Fibroblast of mammary gland (primary cell): ENCODE data around the gene NUDT1.

Experiments
- DNase-seq: peaks from one replicate; pipeline ENCODE4 v3.0.0-alpha.2; 2010; ENCODE audit warnings: low read depth
- H3K4me3 ChIP-seq: 2 replicates; pipeline ENCODE4 v1.5.1; 2011; ENCODE audit warnings: low read depth, mild to moderate bottlenecking, low read length, moderate library complexity; ENCODE audit not compliant: control insufficient read depth
- CTCF ChIP-seq: conservative IDR thresholded peaks from 2 replicates; pipeline ENCODE4 v1.5.1; 2011; ENCODE audit warnings: low read depth, low read length, inconsistent platforms; ENCODE audit not compliant: control insufficient read depth, insufficient read depth

NUDT1 gene

GRCh38 chr7:2269991-2270460 is 28.0 kb downstream of the NUDT1 start:
- no peak for TF ChIP-seq CTCF
- no peak overlapping the region for H3K4me3 ChIP-seq

GRCh38 chr7:2270495-2270894 is 28.5 kb downstream of the NUDT1 start:
- no peak for DNase-seq
- H3K4me3 ChIP-seq, result no peak overlapping the region
- no peak for TF ChIP-seq CTCF

More at GRCh38 chr7:2269991-2270460, 28.0 kb downstream of the NUDT1 start:
- DNase-seq, result no peak

- H3K4me3 ChIP-seq, result no peak overlapping the region
- no peak for DNase-seq
- no peak for TF ChIP-seq CTCF
Observed at GRCh38 chr7:2271273-2272026, 29.4 kb downstream of the NUDT1 start.

- TF ChIP-seq CTCF, result no peak
Observed at GRCh38 chr7:2272031-2272430, 30.0 kb downstream of the NUDT1 start.

GRCh38 chr7:2273866-2274265 is 31.8 kb downstream of the NUDT1 start:
- no peak overlapping the region for H3K4me3 ChIP-seq
- no peak for DNase-seq
- TF ChIP-seq CTCF, result no peak

More at GRCh38 chr7:2272031-2272430, 30.0 kb downstream of the NUDT1 start:
- H3K4me3 ChIP-seq, result no peak overlapping the region
- no peak for DNase-seq

GRCh38 chr7:2274666-2275065 is 32.6 kb downstream of the NUDT1 start:
- no peak for TF ChIP-seq CTCF
- no peak overlapping the region for H3K4me3 ChIP-seq

More at GRCh38 chr7:2274666-2275065, 32.6 kb downstream of the NUDT1 start:
- DNase-seq, result no peak
